GM23338 (cell line): Measurements from ENCODE around the gene ZCCHC24. TPM values are rescaled to one million over a fixed set of nuclear protein-coding genes. Genes with fewer than 3 reads are reported as not detected.

Source experiments
- ATAC-seq: fragments of 200-7000 bp; cut with Tn5 transposase; 3 replicates; pipeline ENCODE4 v1.9.1; 2020
- DNase-seq: peaks from one replicate; pipeline ENCODE4 v3.0.0-alpha.2; 2015; ENCODE audit warnings: low spot score
- H2AFZ ChIP-seq: fragments of 200-600 bp; sonication (generic); 2 replicates; pipeline ENCODE4 v1.8.0; 2016; ENCODE audit warnings: antibody characterized with exemption, mild to moderate bottlenecking, moderate library complexity
- H3F3A ChIP-seq: fragments of 200-600 bp; sonication (generic); replicated peaks from 2 replicates; pipeline ENCODE4 v1.8.0; 2017; ENCODE audit warnings: antibody characterized with exemption, mixed run types, low read depth
- H3K27ac ChIP-seq: fragments of 200-600 bp; sonication (generic); 2 replicates; pipeline ENCODE4 v1.6.1; 2016; ENCODE audit warnings: low read depth
- H3K27me3 ChIP-seq: fragments of 200-600 bp; sonication (generic); 2 replicates; pipeline ENCODE4 v1.8.0; 2016; ENCODE audit warnings: mild to moderate bottlenecking, mixed run types, moderate library complexity; ENCODE audit not compliant: insufficient read depth
- H3K36me3 ChIP-seq: fragments of 200-600 bp; sonication (generic); 2 replicates; pipeline ENCODE4 v1.8.0; 2016; ENCODE audit warnings: mild to moderate bottlenecking; ENCODE audit not compliant: insufficient read depth
- H3K4me1 ChIP-seq: fragments of 200-600 bp; sonication (generic); 2 replicates; pipeline ENCODE4 v1.8.0; 2016; ENCODE audit warnings: mild to moderate bottlenecking, moderate library complexity; ENCODE audit not compliant: insufficient read depth
- H3K4me2 ChIP-seq: fragments of 200-600 bp; sonication (generic); 2 replicates; pipeline ENCODE4 v1.7.1; 2017; ENCODE audit warnings: mixed run types
- H3K4me3 ChIP-seq: fragments of 200-600 bp; sonication (generic); 2 replicates; pipeline ENCODE4 v1.6.1; 2016; ENCODE audit warnings: mixed run types
- H3K79me2 ChIP-seq: fragments of 200-600 bp; sonication (generic); replicated peaks from 2 replicates; pipeline ENCODE4 v1.8.0; 2017; ENCODE audit warnings: mild to moderate bottlenecking; ENCODE audit not compliant: insufficient read depth
- H3K9me2 ChIP-seq: fragments of 200-600 bp; sonication (generic); 2 replicates; pipeline ENCODE4 v1.8.0; 2017; ENCODE audit not compliant: insufficient read depth
- H4K20me1 ChIP-seq: fragments of 200-600 bp; sonication (generic); replicated peaks from 2 replicates; pipeline ENCODE4 v1.8.0; 2017; ENCODE audit warnings: mild to moderate bottlenecking; ENCODE audit not compliant: insufficient read depth
- H3K27ac Mint-ChIP-seq: 2 replicates; pipeline ENCODE4 v1.8.0; 2020; ENCODE audit warnings: inconsistent platforms, mild to moderate bottlenecking, moderate library complexity, mixed read lengths
- H3K27me3 Mint-ChIP-seq: 3 replicates; pipeline ENCODE4 v1.8.0; 2022; ENCODE audit warnings: low read depth, mild to moderate bottlenecking, moderate library complexity, mixed read lengths, inconsistent platforms; ENCODE audit not compliant: insufficient read depth, poor library complexity
- H3K36me3 Mint-ChIP-seq: 3 replicates; pipeline ENCODE4 v1.8.0; 2021; ENCODE audit warnings: low read depth, mild to moderate bottlenecking, inconsistent platforms, moderate library complexity, mixed read lengths
- H3K4me1 Mint-ChIP-seq: 3 replicates; pipeline ENCODE4 v1.8.0; 2020; ENCODE audit warnings: mild to moderate bottlenecking, inconsistent platforms, mixed read lengths
- H3K4me3 Mint-ChIP-seq: 3 replicates; pipeline ENCODE4 v1.8.0; 2021; ENCODE audit warnings: moderate library complexity, mild to moderate bottlenecking, inconsistent platforms, mixed read lengths
- H3K9me3 Mint-ChIP-seq: 3 replicates; pipeline ENCODE4 v1.8.0; 2020; ENCODE audit warnings: moderate library complexity, mild to moderate bottlenecking, inconsistent platforms, mixed read lengths
- CREB1 ChIP-seq: fragments of 250-450 bp; sonication (Bioruptor Pico); IDR thresholded peaks from 2 replicates; pipeline ENCODE4 v1.5.0; 2020; ENCODE audit warnings: low read depth, mild to moderate bottlenecking, moderate library complexity
- CTCF ChIP-seq, 2 experiments: fragments of 200-600 bp in 1 of 2; sonication (generic) in 1 of 2; conservative IDR thresholded peaks; 2 replicates each; pipeline versions ENCODE4 v1.5.1 to v1.6.1; 2016 to 2017; ENCODE audit warnings: antibody characterized with exemption in 2 of 2, low read depth in 2 of 2, mild to moderate bottlenecking in 2 of 2, moderate library complexity in 1 of 2
- EZH2 ChIP-seq: fragments of 200-600 bp; sonication (generic); IDR thresholded peaks from one replicate; pipeline ENCODE4 v1.8.0; 2017; ENCODE audit warnings: antibody characterized with exemption, mild to moderate bottlenecking, low read depth; ENCODE audit not compliant: unreplicated experiment
- EZH2phosphoT487 ChIP-seq: fragments of 200-600 bp; sonication (generic); IDR thresholded peaks from one replicate; pipeline ENCODE4 v1.8.1; 2018; ENCODE audit warnings: antibody characterized with exemption; ENCODE audit not compliant: unreplicated experiment
- JUNB ChIP-seq: IDR thresholded peaks from one replicate; pipeline ENCODE4 v1.6.1; 2016; ENCODE audit warnings: antibody characterized with exemption; ENCODE audit not compliant: unreplicated experiment
- NANOG ChIP-seq: IDR thresholded peaks from 2 replicates; pipeline ENCODE4 v1.6.1; 2016; ENCODE audit warnings: antibody characterized with exemption, borderline replicate concordance
- POLR2AphosphoS5 ChIP-seq: IDR thresholded peaks from 2 replicates; pipeline ENCODE4 v1.6.1; 2016; ENCODE audit warnings: antibody characterized with exemption, low read depth
- REST ChIP-seq: IDR thresholded peaks from one replicate; pipeline ENCODE4 v1.6.1; 2018; ENCODE audit warnings: antibody characterized with exemption; ENCODE audit not compliant: unreplicated experiment
- STAT1 ChIP-seq: IDR thresholded peaks from one replicate; pipeline ENCODE4 v1.6.1; 2016; ENCODE audit warnings: antibody characterized with exemption; ENCODE audit not compliant: unreplicated experiment
- ZNF114 ChIP-seq: fragments of 250-450 bp; sonication (Bioruptor Pico); IDR thresholded peaks from 2 replicates; pipeline ENCODE4 v1.5.0; 2020; ENCODE audit warnings: mild to moderate bottlenecking, moderate library complexity
- ZNF331 ChIP-seq: fragments of 250-450 bp; sonication (Bioruptor Pico); IDR thresholded peaks from 2 replicates; pipeline ENCODE4 v1.5.0; 2020; ENCODE audit warnings: low read depth, mild to moderate bottlenecking, moderate library complexity
- polyA plus RNA-seq: library from polyadenylated mRNA; unstranded; fragments of >200 nt; fragmentation: Nextera tagmentation; extraction: Ambion mirVana; gene quantifications from 2 replicates; pipeline ENCODE4 v1.2.1, GENCODE V29; 2016
- total RNA-seq: library from RNA; depleted of rRNA; stranded (reverse); fragments of >200 nt; shearing (Covaris generic); gene quantifications from 2 replicates; pipeline ENCODE4 v1.2.3, GENCODE V29; 2014
- TF ChIP-seq, protein P1 (sequence below): fragments of 250-450 bp; sonication (Bioruptor Pico); IDR thresholded peaks from 2 replicates; pipeline ENCODE4 v1.5.0; 2020; ENCODE audit warnings: mild to moderate bottlenecking, moderate library complexity
- TF ChIP-seq, protein P2 (sequence below): IDR thresholded peaks from 2 replicates; pipeline ENCODE4 v1.6.1; 2016; ENCODE audit warnings: antibody characterized with exemption

The ZCCHC24 gene
- total and polyA plus RNA-seq, 2 experiments from 2014 or later, result 2.0 to 10.1 TPM

DNA sequence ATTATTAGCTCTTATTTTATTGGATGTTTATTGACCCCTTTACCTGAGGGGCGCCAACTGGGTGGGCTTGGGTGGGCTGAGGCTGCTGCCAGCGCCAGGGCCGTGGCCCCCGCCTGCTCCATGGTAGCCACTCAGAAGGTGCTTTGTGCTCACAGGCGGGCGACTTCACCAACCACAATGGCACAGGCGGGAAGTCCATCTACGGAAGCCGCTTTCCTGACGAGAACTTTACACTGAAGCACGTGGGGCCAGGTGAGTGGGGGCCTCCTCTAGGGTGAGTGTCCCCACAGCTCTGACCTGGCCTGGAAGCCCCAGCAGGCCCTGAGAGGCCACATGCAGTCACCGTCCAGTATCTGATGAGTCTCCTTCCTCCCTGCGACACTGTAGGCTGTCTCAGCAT lies 94.1 kb downstream of the ZCCHC24 start:
- peaks cover 16% of the 10 kb centered on the region; the same call in 1 of the 2 replicates for H4K20me1 ChIP-seq
- no peaks in the 10 kb centered on the region; the same call in 1 of the 2 replicates for H3K36me3 ChIP-seq
- Mint-ChIP-seq H3K4me1 (peaks cover 8% of the 10 kb centered on the region; the same call in 1 of the 3 replicates), H3K27me3 (peaks cover 3% of the 10 kb centered on the region), H3K27ac (no peak overlapping the region), H3K36me3 (peaks cover 72% of the 10 kb centered on the region), H3K9me3 (no peaks in the 10 kb centered on the region), H3K4me3 (no peak overlapping the region)
- H3K4me2 ChIP-seq, result no peak overlapping the region
- no peak overlapping the region for H3K4me3 ChIP-seq
- ATAC-seq (no peak), DNase-seq (no peak)
- no peaks in the 10 kb centered on the region for H3K27me3 ChIP-seq
- TF ChIP-seq EZH2phosphoT487 (no peak), JUNB (no peak), ZNF331 (CRISPR knock-in tag) (no peak), ZNF114 (no peak), REST (no peak), STAT1 (no peak), POLR2AphosphoS5 (no peak), CTCF (conservative IDR thresholded peaks at IDR 0.05; ENCODE audit: low read depth in 2 of 2) (no peak), EZH2 (no peak), CREB1 (CRISPR knock-in tag) (no peak), NANOG (no peak)
- TF ChIP-seq, protein P1, sequence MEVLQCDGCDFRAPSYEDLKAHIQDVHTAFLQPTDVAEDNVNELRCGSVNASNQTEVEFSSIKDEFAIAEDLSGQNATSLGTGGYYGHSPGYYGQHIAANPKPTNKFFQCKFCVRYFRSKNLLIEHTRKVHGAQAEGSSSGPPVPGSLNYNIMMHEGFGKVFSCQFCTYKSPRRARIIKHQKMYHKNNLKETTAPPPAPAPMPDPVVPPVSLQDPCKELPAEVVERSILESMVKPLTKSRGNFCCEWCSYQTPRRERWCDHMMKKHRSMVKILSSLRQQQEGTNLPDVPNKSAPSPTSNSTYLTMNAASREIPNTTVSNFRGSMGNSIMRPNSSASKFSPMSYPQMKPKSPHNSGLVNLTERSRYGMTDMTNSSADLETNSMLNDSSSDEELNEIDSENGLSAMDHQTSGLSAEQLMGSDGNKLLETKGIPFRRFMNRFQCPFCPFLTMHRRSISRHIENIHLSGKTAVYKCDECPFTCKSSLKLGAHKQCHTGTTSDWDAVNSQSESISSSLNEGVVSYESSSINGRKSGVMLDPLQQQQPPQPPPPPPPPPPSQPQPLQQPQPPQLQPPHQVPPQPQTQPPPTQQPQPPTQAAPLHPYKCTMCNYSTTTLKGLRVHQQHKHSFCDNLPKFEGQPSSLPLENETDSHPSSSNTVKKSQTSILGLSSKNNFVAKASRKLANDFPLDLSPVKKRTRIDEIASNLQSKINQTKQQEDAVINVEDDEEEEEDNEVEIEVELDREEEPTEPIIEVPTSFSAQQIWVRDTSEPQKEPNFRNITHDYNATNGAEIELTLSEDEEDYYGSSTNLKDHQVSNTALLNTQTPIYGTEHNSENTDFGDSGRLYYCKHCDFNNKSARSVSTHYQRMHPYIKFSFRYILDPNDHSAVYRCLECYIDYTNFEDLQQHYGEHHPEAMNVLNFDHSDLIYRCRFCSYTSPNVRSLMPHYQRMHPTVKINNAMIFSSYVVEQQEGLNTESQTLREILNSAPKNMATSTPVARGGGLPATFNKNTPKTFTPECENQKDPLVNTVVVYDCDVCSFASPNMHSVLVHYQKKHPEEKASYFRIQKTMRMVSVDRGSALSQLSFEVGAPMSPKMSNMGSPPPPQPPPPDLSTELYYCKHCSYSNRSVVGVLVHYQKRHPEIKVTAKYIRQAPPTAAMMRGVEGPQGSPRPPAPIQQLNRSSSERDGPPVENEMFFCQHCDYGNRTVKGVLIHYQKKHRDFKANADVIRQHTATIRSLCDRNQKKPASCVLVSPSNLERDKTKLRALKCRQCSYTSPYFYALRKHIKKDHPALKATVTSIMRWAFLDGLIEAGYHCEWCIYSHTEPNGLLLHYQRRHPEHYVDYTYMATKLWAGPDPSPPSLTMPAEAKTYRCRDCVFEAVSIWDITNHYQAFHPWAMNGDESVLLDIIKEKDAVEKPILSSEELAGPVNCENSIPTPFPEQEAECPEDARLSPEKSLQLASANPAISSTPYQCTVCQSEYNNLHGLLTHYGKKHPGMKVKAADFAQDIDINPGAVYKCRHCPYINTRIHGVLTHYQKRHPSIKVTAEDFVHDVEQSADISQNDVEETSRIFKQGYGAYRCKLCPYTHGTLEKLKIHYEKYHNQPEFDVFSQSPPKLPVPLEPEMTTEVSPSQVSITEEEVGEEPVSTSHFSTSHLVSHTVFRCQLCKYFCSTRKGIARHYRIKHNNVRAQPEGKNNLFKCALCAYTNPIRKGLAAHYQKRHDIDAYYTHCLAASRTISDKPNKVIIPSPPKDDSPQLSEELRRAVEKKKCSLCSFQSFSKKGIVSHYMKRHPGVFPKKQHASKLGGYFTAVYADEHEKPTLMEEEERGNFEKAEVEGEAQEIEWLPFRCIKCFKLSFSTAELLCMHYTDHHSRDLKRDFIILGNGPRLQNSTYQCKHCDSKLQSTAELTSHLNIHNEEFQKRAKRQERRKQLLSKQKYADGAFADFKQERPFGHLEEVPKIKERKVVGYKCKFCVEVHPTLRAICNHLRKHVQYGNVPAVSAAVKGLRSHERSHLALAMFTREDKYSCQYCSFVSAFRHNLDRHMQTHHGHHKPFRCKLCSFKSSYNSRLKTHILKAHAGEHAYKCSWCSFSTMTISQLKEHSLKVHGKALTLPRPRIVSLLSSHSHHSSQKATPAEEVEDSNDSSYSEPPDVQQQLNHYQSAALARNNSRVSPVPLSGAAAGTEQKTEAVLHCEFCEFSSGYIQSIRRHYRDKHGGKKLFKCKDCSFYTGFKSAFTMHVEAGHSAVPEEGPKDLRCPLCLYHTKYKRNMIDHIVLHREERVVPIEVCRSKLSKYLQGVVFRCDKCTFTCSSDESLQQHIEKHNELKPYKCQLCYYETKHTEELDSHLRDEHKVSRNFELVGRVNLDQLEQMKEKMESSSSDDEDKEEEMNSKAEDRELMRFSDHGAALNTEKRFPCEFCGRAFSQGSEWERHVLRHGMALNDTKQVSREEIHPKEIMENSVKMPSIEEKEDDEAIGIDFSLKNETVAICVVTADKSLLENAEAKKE (CRISPR knock-in tag), result no peak
- TF ChIP-seq, protein P2, sequence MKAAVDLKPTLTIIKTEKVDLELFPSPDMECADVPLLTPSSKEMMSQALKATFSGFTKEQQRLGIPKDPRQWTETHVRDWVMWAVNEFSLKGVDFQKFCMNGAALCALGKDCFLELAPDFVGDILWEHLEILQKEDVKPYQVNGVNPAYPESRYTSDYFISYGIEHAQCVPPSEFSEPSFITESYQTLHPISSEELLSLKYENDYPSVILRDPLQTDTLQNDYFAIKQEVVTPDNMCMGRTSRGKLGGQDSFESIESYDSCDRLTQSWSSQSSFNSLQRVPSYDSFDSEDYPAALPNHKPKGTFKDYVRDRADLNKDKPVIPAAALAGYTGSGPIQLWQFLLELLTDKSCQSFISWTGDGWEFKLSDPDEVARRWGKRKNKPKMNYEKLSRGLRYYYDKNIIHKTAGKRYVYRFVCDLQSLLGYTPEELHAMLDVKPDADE, result no peak
- no peak overlapping the region for H3K27ac ChIP-seq
- peaks cover 7% of the 10 kb centered on the region for H3K4me1 ChIP-seq
- H3K79me2 ChIP-seq, result peaks cover 11% of the 10 kb centered on the region
- H3K9me2 ChIP-seq, result no peaks in the 10 kb centered on the region
- H3F3A ChIP-seq, result peaks cover 7% of the 10 kb centered on the region
- no peak overlapping the region for H2AFZ ChIP-seq
